Coronary artery (tissue), 2 donors: ENCODE results near the gene AUP1.

ENCODE experiments used
- DNase-seq: peaks from one replicate; pipeline ENCODE4 v3.0.0-alpha.2; 2017; ENCODE audit warnings: low spot score
- H3K27ac ChIP-seq, 2 donors: fragments of 200-600 bp; sonication (generic); one replicate each; pipeline ENCODE4 v1.5.1; 2016 to 2019
- H3K4me3 ChIP-seq: fragments of 200-600 bp; sonication (generic); 2 replicates; pipeline ENCODE4 v1.5.1; 2016; ENCODE audit warnings: mild to moderate bottlenecking, moderate library complexity
- CTCF ChIP-seq: fragments of 200-600 bp; sonication (generic); IDR thresholded peaks from one replicate; pipeline ENCODE4 v1.5.1; 2019; ENCODE audit warnings: antibody characterized with exemption

Gene AUP1

GRCh38 chr2:74505448-74506246 is 23.9 kb downstream of the AUP1 start:
- no peak for DNase-seq
- Histone ChIP-seq H3K4me3 (peak overlapping the region; percentile 22), H3K27ac (no peak overlapping the region)
- TF ChIP-seq CTCF, result no peak

DNA sequence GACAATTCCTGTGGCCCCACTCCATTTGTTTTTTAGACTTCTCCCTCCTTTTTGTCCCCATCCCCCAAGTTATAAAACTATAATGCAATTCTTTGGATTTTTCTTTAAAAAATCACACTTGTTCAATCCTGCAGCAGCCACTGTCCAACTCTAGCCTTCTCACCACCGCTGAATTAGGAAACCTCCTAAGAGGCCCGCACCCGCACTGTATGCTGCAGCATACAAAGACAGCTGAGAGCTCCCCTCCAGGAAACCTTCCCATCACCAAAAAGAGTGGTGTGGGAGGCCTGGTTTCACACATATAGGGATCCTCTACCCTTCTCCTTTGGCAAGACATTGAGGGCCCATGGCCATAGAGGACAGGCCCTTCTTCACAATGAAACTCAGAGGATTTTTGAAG is 24.9 kb downstream of the AUP1 start:
- Histone ChIP-seq H3K27ac (no peak overlapping the region), H3K4me3 (no peak overlapping the region)
- DNase-seq, result no peak
- TF ChIP-seq CTCF, result no peak

DNA sequence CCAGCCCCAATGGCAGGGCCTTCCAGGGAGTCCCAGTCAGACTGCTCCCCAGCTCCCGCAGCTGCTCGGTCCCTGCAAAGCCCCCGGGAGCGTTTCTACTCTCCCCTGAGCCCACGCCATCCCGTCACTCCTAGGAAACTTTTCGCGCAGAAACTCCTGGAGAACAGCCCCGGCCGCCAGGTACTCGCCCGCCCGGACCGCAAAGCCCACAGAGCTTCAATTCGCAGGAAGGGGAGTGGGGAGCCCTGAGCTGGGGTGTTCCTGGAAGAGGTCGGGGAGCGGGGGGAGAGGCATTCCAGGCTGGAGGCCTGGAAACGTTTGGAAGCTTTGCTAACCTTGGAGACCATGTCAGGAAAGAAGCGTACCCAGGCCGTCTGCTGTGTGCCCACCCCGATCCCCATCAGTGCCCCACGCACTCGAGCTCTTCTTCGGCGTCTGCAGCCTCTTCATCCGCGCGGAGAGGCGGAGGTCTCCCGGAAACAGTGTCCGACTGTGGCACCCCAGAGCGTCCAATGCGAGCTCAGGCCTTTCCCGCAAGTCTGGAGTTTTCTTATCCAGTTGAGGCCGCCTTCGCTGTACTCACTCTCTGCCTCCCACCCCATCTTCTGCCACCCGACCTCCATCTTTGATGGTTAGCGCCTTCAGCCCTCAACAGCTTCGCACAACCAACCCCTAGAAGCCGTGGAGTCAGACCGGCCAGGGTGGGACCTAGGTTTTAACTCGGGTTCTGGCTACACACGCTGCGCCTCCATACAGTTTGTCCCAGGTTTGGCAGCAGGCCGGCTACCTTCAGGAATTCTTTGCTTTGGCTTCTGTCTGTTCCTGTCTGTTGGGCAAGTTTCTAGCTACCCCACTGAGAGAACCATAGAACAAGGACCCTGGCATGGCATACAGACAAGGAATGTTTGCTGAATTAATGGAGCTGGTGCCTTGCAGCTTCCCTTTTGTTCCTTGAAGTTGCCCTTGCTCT is 25.7 kb downstream of the AUP1 start:
- no peak for TF ChIP-seq CTCF
- peak overlapping the region; percentile 6 to 80 for H3K27ac ChIP-seq
- peak overlapping the region; percentile 82 for H3K4me3 ChIP-seq
- DNase-seq, result no peak

DNA sequence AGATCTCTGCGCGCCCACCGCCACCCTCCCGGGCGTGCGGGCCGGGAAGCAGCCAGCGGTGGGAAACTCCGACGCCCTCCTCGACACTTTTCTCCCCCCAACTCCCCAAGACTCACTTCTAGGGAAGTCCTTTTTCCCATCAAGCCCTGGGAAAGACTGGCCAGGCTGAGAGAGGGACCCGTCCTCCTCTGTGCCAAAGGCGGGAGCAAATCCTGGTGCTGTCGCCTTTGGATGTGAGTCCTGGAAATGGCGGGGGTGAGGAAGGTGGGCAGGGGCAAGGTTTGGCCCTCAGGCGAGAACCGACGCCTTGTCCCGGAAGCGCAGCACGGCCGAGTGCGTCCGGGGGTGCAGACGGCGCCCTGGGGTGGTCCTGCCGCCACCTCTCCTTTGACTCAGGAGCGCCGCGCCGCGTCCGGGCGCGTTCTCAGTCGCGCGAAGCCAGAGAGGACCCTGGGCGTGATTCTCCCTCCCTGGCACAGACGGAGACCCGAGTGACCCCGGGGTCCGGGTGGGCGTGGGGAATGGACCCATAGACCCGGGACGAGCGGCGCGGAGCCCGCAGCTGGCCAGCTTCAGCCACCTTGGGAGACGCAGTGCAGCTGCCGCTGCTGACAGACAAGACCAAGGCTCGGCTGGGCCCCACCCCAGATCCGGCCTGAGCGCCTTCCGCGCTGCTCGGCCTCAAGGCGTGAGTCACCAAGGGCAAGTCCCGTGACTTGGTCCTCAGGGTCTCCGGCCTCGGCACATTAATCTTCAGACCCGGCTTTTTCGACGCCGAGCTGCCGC is 26.6 kb downstream of the AUP1 start:
- peak; percentile 87 for DNase-seq
- Histone ChIP-seq H3K27ac (peak overlapping the region; percentile 6 to 80), H3K4me3 (peak overlapping the region; percentile 82)
- TF ChIP-seq CTCF, result no peak

DNA sequence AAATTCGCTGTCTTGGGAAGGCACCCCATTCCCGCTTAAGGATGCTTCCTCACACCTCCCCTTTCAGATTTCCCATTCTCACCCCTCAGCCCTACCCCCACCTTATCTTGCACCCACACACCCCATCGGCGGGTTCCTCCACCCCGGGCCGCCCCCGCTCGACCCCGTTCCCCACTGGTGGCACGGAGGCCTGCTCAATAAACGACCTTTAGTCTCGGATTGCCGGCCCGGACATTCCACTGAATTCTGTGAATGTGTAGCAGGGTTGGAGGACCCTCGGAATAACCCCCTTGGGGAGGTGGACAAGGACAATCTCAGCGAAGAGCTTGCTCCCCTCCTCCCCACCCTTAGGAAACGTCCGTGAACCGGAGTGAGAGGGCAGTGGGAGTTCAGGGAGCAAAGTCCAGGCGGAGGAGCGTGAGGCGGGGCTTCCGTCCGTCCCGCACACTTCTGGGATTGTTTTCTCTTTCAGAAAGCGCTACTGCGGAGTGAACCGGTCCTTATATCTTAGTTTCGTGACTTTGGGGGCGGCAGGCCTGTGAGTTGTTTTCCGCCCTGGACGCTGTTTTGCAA is 27.3 kb downstream of the AUP1 start:
- Histone ChIP-seq H3K27ac (peak overlapping the region in 1 of 2 donors; percentile 80), H3K4me3 (peak overlapping the region; percentile 82)
- peak; percentile 68 for DNase-seq
- no peak for TF ChIP-seq CTCF

GRCh38 chr2:74501335-74502071 is 28.0 kb downstream of the AUP1 start:
- H3K4me3 ChIP-seq, result no peak overlapping the region
- DNase-seq, result no peak
- no peak for TF ChIP-seq CTCF
- no peak overlapping the region for H3K27ac ChIP-seq
